HS-5 (cell line): ENCODE results near the gene HOXD12.

Source experiments
- DNase-seq: peaks from one replicate; pipeline ENCODE4 v3.0.0-alpha.2; 2012; ENCODE audit warnings: low read depth

HOXD12 gene

GRCh38 chr2:176080540-176081375, 18.8 kb upstream of the HOXD12 start:
- DNase-seq = no peak

GRCh38 chr2:176081376-176081836, 18.2 kb upstream of the HOXD12 start:
- no peak for DNase-seq

- DNase-seq = no peak
These were observed 17.6 kb upstream of the HOXD12 start for GRCh38 chr2:176081837-176082524.

- DNase-seq = no peak
These were observed 17.1 kb upstream of the HOXD12 start for GRCh38 chr2:176082525-176082823.

DNA sequence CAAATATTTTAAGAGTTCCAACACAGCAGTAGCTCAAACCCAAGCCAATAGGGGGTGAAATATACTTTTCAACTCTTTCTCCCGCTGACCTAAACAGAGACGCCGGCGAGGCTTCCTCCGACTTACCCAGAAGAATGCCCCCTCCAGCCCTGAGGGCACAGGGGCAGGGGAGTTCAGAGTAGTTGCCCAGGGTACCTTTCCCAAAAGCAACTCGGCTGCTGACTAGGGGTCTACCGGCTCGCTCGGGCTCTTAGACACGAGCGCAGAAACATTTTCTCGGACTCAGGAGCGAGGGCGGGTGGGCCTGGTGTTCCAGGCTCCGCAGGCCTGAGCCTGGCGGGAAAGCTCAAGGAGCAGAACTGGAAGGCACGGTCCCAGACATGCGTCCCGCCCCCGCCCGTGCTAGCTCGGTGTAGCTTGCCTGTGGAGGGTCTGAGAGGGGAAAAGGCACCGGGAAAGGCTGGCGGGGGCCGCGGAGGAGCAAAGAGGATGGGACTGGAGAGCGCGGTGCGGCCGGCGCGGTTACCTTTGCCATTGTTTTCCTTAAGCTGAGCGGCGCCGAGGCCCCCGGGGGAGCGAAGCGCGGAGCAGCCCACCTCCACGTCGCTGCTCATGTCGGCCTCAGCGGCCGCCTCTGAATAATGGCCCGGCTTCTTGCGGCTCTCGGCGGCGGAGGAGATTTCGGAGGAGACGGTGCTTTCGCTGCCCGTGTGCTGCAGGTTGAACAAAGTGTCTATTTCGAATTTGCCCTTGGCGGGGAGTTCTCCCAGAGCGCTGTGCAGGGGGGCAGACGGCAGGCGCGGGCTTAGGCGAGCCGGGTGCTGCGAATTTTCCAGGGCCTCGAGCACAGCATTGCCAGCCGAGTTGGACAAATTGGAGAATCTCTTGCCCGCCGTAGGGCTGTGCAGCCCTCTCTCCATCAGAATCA, 16.5 kb upstream of the HOXD12 start:
- no peak for DNase-seq

- no peak for DNase-seq
These were observed 15.8 kb upstream of the HOXD12 start, which contains the start of gene EVX2 for GRCh38 chr2:176083796-176084261. Gene EVX2, minus strand, starts transcription at chr2:176083962. Its CDS starts 186 bp downstream, at chr2:176083776.

GRCh38 chr2:176084611-176085119, 14.9 kb upstream of the HOXD12 start:
- no peak for DNase-seq

DNA sequence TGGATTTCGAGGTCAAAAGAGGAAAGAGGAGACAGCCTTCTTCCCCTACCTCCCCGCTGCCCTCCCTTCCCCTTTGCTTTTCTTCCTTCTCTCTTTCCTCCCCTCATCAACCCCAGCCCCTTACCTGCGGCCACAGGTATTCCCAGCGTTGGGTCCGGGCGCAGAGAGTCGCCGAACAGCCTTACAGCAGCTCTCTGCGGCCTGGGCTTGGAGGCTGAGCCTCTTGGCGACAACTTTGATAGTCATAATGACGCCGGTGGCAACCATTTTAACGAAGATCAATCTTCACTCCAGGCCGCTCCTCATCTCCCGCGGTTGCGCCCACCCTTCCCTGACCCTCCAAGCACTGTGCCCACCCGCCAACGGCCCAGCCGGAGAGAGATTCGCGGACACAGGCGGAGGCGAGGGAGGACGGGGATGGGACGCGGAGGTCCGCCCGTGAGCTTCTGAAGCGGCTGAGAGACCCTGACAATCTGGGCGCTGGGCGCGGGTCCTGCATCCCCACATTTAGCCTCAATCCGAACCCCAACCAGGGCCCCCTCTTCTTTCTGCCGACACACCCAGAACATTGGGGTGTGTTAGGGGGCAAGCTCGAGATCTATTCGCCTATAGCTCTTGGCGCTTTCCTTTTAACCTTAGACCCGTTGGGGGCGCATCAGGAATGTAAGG, 14.3 kb upstream of the HOXD12 start:
- DNase-seq = no peak

DNA sequence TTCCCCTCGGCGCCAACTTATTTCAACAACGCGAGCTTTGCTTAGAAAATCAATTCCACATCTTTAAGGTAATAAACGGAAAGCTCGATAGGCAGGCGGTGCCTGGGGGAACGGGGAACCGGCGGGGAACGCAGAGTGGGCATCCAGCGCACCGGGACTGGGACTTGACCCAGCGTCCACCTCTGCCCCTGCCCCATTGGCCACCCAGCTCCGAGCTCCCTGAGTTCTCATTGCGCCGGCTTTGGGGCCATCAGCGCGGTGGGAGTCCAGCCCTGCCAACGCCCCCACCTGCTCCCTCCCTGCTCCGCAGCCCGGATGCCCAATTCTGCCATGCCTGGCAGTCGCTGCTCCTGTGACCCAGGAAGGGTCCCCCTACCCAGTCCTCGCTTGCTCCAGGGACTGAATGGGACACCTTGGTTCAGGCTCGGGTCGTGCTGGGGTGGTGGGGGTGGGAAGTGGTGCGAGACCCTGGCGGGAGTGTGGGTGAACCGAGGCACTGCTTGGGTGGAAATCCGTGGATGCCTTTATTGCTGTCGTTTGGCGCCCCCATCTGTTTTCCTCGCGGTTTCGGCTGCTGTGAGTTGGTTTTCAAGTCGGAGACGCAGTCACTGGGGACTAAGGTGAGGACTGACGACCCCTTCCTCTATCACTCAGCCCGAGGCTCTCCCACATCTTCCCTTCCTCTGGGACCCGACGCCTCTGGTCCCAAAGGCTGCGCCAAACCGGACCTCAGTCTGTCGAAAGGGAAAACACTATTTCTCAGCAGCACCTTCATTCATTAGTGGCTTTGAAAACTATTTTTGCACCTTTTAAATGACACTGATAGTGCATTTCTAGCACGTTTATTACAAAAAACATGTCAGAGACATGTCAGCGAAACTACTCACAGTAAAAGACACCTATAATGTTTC, 13.5 kb upstream of the HOXD12 start:
- no peak for DNase-seq

DNA sequence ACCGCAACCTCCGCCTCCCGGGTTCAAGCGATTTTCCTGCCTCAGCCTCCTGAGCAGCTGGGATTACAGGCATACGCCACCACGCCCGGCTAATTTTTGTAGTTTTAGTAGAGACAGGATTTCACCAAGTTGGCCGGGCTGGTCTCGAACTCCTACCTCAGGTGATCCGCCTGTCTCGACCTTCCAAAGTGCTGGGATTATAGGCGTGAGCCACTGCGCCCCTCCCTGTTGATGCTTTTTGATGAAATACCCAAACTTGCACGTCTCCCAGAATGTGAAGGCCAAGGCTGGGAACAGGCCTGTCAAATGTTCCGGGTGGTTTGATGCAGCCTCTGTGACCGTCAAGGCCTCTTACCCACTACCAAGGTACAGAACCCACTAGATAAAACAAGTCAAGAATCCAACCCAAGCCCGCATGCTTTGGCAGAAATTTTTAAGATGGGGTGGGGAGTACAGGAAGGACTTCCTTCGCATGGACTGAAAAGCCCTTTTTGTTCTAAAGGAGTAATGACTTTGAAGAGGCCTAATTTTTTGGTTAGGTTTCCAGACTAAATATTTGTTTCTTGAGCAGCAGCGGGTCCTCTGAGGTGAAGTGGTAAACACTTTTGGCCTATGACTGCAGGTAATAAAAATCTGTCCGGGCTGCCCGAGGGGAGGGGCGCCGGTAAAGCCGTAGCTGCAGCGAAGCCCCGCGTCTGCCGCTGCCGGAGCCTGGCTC, 12.1 kb upstream of the HOXD12 start:
- no peak for DNase-seq

GRCh38 chr2:176088048-176088936, 11.3 kb upstream of the HOXD12 start:
- no peak for DNase-seq

DNA sequence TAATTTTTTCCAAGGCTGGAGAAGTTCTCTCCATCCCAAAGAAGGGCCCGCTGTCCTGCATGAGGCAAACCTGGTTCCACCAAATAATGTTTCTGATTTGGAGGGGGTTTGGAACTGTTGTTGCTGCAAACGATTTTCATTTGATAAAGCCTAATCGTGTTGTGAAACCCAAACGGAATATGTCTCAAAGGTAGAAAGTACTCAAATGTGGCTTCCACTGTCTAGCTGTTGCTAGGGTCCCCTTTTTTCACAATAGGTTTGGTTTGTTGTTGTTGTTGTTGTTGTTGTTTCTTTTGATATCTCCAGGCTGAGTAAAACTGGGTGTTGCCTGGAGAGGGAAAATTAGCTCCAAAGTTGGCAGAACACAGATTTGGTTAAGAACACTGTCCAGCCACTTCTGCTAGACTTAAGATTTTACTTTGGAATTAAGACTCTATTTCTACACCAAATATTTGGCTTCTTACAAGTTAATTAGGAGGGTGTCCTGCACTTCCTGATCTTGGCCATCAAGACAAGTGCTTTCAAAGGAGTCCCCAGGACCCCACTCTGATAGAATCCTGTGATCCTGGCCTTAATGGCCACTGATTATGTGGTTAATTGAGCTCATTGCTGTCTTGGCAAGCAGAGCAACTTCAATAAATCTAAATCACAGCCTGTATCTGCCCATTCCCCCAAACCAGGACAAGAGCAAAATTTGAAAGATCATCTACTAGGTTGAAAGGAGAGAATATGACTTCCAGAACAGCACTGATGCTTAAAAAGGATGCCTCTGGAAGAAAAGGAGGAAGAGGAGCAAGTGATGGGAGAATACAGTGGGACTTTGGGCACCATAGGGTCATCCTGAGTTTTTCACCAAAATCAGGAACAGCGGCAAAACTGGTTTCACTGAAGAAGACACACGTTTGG, 10.4 kb upstream of the HOXD12 start:
- DNase-seq = no peak

DNA sequence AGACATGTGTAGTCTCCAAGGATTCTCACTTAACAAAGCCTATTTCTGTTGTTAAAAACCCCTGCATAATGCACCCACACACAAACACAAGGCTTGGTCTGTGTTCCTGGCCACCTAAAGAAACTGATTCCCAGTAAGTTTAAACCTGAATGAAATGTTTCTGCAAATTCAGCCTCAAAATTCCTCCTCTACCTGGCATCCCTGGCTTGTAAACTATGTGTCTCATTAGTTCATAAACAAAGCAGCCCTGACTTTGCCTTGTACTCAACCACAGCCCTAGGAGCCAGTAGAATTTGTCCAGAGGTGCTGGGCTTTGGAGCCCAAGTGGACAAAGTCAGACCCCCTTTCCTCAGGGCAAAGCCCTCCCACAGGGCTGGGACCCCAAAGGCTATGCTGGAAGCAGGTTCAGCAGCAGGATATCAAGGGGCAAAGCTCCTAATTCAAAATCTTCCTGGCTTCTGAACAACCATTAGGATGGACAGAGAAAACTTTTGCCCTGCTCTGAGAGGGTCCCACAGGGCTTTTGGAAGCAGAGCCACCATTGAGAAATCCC, 9.7 kb upstream of the HOXD12 start:
- DNase-seq = no peak

DNA sequence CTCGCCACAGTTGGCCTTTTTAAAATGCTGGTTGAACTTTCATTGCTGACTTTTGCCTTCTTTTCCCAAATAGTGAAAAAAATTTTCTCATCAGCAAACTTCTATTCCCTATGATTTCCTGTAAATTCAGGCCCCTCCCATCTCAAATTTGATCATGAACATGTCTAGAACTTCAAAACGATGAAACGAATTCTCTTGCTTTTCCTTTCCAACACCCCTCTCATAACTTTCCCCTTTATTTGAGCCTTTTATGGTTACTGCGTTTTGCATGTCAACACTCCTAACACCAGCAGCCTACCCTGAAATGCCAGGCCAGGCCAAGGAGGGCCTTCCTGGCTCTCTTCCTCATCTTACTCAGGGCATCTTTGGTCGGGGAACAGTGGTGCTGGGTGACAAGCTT, 8.7 kb upstream of the HOXD12 start:
- DNase-seq = no peak

- DNase-seq = no peak
These were observed 8.0 kb upstream of the HOXD12 start for GRCh38 chr2:176091329-176092258.
